HG03442 (cell line): ENCODE measurements around the gene WDFY1.

ENCODE experiments used
- ATAC-seq: cut with Tn5 transposase; IDR thresholded peaks from one replicate; pipeline ENCODE4 v1.9.1; 2021; ENCODE audit warnings: mild to moderate bottlenecking, moderate library complexity; ENCODE audit not compliant: unreplicated experiment

WDFY1 gene

GRCh38 chr2:223944703-223945531, at the start of gene WDFY1:
WDFY1 (minus strand) TSS chr2:223945335; CDS start chr2:223945284, 51 bp downstream.
- peak; percentile 60 for ATAC-seq

GRCh38 chr2:223994562-223995162, 49.5 kb upstream of the WDFY1 start:
- no peak for ATAC-seq

- peak; percentile 85 for ATAC-seq
Observed at GRCh38 chr2:223993634-223994232, 48.6 kb upstream of the WDFY1 start.

GRCh38 chr2:223991611-223992010, 46.5 kb upstream of the WDFY1 start:
- ATAC-seq = no peak

GRCh38 chr2:223989856-223990232, 44.7 kb upstream of the WDFY1 start:
- no peak for ATAC-seq

- ATAC-seq = no peak
Observed at GRCh38 chr2:223989206-223989855, 44.2 kb upstream of the WDFY1 start.

- no peak for ATAC-seq
Observed at GRCh38 chr2:223981241-223981640, 36.1 kb upstream of the WDFY1 start.

- no peak for ATAC-seq
Observed at GRCh38 chr2:223980803-223981202, 35.7 kb upstream of the WDFY1 start.

GRCh38 chr2:223980397-223980735, 35.2 kb upstream of the WDFY1 start:
- ATAC-seq = no peak

- ATAC-seq = no peak
Observed at GRCh38 chr2:223979730-223980396, 34.7 kb upstream of the WDFY1 start.

- ATAC-seq = no peak
Observed at GRCh38 chr2:223978451-223978850, 33.3 kb upstream of the WDFY1 start.

GRCh38 chr2:223976635-223977226, 31.6 kb upstream of the WDFY1 start:
- no peak for ATAC-seq

- ATAC-seq = no peak
Observed at GRCh38 chr2:223973606-223974005, 28.5 kb upstream of the WDFY1 start.

- no peak for ATAC-seq
Observed at GRCh38 chr2:223972656-223973102, 27.5 kb upstream of the WDFY1 start.

GRCh38 chr2:223971731-223972130, 26.6 kb upstream of the WDFY1 start:
- no peak for ATAC-seq

- peak; percentile 75 for ATAC-seq
Observed at GRCh38 chr2:223970343-223971128, 25.4 kb upstream of the WDFY1 start.

GRCh38 chr2:223969856-223970255, 24.7 kb upstream of the WDFY1 start:
- no peak for ATAC-seq

GRCh38 chr2:223969315-223969714, 24.2 kb upstream of the WDFY1 start:
- ATAC-seq = no peak

- no peak for ATAC-seq
Observed at GRCh38 chr2:223967981-223968380, 22.8 kb upstream of the WDFY1 start.

- no peak for ATAC-seq
Observed at GRCh38 chr2:223959688-223960087, 14.6 kb upstream of the WDFY1 start.
